Keratinocyte (primary cell): ENCODE measurements around the gene TRMO.
"Not testable (repeated sequence)": the region's sequence is repeated elsewhere in the genome, so short reads cannot be mapped to it uniquely, and the experiment has no call there.

Experiments
- CTCF ChIP-seq, 3 experiments: IDR thresholded peaks in 1 of 3; conservative IDR thresholded peaks in 1 of 3; optimal IDR thresholded peaks in 1 of 3; 2 replicates in 2 of 3; 3 replicates in 1 of 3; pipeline versions ENCODE3 to v1.5.1; 2011; ENCODE audit warnings: low read length in 3 of 3, mild to moderate bottlenecking in 3 of 3, moderate library complexity in 2 of 3, control low read depth in 1 of 3, inconsistent platforms in 1 of 3; ENCODE audit not compliant: insufficient read depth in 2 of 3; ENCODE audit errors: extremely low read depth in 1 of 3
- EZH2 ChIP-seq: IDR thresholded peaks from one replicate; pipeline ENCODE4 v1.6.1; 2012; ENCODE audit warnings: inconsistent platforms, mild to moderate bottlenecking, low read length, moderate library complexity

DNA sequence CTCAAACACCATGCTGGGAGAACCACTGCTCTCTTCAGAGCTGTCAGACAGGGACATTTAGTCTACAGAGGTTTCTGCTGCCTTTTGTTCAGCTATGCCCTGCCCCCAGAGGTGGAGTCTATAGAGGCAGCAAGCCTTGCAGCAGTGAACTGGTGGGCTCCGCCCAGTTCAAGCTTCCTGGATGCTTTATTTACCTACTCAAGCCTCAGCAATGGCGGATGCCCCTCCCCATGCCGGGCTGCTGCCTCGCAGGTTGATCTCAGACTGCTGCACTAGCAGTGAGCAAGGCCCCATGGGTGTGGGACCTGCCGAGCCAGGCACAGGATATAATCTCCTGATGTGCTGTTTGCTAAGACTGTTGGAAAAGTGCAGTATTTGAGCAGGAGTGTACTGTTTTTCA lies 28.6 kb upstream of the TRMO start:
- not testable (repeated sequence) for TF ChIP-seq CTCF (optimal IDR thresholded peaks at IDR 0.05 in 1 of 3, IDR thresholded peaks at IDR 0.05 in 1 of 3, conservative IDR thresholded peaks at IDR 0.05 in 1 of 3; ENCODE audit: extremely low read depth in 1 of 3, insufficient read depth in 2 of 3, low read length in 3 of 3); EZH2
